SK-N-DZ (cell line): ENCODE results near the gene COL17A1.
A peak's percentile ranks its signal among the peaks of the same experiment; 100 is the strongest.

ENCODE experiments used
- DNase-seq: peaks from one replicate; pipeline ENCODE4 v3.0.0-alpha.2; 2015; ENCODE audit warnings: low spot score

COL17A1 gene

DNA sequence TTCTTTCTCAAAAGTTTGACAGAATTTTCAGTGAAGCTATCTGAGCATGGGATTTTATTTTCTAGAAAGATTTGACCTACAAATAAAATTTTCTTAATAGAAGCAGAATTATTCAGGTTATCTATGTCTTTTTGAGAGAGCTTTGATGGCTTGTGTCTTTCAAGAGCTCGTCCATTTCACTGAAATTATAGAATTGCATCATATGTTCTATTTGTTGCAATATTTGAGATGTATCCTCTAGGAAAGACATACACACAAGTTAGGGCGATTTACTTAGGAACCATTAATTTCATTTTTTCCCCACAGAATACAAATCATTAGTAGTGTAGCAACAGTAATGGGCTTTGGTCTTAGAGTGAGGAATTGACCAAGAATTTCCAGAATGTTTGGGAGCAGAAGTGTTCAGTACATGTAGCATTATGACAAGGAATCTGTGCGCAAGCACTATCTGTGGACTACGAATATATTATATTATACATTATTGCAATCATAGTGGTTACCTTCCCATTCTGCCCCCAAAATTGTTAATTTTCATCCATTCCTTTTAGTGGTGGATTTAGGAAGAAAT, 12.8 kb upstream of the COL17A1 start:
- DNase-seq: no peak

DNA sequence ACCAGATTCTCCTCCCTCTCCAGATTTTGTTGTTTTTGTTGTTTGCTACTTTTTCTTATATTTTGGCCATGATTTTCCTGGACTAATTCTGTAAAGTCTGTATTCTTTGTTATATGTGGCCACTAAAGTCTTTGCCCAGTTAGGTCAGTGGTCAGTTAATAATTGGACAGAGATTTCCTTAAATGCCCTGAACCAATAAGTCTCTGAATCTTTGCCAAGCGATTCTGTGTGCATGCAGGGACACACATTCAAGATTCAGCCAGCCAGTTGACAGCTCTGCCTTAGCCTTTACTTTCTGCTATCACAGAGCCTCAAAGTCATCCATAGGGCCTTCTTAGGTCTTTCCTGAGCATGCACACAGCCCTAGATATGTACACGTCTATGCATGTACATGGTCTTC, 11.0 kb upstream of the COL17A1 start:
- DNase-seq: no peak

DNA sequence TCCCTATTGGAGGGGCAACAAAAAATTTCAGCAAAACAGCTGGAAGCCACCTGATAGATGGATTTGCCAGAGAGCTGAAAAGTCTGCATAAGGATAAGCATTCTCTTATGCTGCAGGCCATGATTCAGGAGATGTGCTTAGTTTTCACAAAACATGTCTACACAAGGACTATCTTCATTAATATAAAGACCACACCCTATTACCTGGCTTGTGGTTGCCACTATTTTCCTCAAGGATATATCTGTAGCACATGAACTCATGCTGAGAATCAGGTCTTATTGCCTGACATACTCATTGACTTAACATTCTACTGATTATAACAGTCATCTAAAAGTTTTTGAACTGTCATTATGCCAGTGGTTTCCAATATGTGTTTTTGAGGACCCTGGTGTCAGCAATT, 7.1 kb upstream of the COL17A1 start:
- no peak for DNase-seq

DNA sequence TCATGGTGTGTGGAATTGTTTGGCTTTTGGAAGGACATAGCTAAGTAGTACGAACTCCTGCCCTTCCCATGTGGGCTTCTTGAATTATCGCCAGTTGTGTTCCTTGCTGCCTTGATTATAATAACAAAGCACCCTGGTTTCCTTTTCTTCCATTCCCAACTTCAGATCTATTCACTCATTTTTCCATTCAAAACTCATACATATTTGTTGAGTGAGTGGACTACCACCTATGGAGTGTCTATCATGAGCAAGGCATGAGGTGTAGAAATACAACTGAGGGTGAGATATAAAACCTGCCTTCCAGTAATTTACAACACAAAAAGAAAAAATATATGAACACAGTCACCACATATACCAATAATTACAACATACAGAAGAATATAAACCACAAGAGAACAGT, 4.9 kb upstream of the COL17A1 start:
- no peak for DNase-seq

DNA sequence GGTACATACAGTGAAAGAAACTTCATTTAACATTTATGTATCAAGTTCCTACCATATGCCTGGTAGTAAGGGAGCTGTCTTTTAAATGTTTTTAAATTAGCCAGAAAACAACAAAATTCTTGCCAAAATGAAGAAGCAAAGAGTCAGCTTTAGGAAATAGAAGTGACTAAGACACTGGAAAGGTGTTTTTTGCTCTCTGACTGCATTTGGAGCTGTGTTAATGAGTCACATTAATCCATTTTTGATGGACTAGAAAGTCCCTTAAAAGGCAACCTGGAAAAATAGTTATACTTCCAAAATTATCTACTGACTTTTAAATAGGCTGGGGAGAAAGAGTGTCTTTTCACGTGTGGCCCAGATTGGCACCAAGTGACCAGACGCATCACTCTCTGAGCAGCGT, 3.9 kb upstream of the COL17A1 start:
- no peak for DNase-seq

DNA sequence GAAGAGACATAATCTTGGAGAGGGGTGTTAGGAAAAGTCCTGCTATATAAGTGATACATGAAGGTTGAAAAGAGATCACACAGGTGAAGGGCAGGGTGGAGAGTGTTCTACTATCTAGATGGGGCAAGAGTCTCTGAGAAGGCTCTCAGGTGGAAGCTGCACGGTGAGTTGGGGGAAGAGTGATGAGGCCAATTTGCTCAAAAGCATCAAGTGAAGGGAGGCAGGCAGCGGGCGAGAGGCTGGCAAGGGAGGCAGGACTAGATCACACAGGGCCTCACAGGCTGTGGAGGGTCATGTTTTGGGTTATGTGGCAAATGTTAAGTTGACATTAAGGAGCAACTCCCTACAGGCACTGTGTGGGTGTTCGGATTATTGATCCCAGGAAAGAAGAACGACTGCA, 2.6 kb upstream of the COL17A1 start:
- no peak for DNase-seq

DNA sequence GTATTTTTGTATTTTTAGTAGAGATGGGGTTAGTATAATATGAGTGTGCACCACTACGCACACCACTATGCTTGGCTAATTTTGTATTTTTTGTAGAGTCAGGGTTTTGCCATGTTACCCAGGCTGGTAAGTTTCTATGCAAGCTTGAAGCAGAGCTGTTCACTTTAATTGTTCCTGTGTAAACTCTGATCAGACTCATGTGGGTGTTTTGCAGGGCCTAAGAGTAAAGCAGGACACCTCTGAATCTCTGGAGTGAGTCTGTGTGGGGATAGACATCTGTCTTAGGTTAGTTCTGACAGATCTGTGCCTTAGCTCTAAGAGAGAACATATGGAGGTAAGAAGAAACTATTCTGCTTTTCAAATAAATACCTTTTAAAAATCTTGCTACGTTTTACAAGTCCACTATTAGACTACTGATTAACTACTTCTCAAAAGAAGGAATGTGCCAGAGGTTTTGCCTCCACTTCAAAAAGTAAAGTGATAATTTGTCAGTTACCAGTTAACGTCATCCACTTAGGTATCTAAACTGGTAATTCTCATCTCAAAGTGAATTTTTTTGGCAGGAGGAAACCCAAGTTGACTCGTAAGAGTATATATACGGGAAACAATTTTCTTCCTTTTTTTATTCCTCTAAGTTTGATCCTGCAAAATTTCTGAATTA, 1.1 kb downstream of the COL17A1 start:
- no peak for DNase-seq

DNA sequence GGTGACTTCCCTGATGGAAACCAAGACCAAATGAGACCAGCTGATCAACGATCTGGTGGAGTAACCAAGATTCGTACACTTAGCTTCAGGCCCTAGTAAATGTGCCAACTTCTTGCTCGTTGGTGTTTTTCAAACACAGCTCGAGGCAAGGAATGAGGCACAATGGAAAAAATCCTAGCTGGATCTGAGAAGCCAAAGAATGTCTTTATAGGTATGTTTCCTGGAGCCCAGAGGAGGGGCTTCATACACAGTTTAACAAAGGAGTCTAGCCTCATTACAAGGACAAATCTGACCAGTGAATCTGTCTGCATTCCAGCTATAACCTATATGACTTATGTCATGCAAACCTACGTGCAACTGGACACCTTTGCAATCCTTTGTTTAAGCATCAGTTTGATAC, 3.7 kb downstream of the COL17A1 start:
- no peak for DNase-seq

DNA sequence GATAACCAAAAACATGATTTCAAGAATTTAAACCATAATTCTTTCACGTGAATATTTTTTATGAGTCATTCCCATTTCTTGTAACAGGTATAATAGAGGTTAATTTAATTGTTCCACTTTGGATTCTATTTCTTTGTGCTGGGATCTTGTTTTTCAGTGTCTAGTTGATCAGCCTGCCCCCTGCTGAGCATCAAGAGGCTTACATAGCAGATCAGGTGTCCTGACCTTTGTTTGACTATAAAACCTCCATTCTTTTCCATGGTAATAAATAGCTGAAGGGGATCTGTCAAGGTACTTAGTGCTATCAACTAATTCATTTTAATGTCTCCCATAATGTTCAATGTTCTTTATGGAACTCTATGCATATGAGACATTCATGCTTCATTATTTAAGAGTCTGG, 4.9 kb downstream of the COL17A1 start:
- DNase-seq: no peak

DNA sequence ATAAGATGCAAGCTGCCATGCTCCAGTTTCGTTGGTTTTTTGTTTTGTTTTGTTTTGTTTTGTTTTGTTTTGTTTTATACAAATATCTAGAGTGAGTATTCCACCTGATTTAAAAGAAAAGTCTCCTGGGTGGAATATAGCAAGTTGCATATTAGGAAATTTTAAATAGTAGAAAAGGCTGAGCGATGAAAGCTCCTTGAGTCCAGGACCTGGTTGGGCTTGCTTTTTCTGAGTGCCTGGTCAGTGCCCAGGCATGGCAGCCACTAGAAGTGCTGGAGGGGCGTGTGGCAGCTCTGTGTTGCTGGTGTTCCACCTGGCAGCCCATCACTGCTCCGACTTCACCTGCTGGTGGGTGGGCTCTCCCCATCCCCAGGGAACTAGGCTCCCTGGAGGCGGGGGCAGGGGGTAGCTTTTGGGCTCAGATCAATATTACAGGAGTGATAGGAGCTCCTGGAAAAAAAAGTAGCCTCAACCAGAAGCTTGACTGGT, 8.0 kb downstream of the COL17A1 start:
- no peak for DNase-seq

DNA sequence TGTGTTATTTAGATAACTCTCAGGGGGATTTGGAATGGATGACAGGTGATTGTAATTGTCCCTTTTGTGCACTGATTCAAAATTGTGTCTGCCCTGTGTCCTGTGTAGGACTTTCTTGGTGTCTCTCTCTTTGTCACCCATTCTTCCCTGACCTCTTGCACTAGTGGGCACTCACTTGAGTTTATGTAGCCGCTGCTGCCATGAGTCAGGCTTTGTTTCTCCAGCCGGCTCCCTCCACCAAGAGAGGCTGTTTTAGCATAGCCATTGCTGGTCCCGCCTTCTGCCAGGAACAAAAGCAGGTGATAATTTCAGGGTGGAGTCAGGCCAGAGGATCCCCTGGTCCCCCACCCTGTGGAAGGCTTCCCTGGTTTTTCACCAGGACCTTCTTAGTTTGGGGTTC, 8.4 kb downstream of the COL17A1 start:
- DNase-seq: no peak

DNA sequence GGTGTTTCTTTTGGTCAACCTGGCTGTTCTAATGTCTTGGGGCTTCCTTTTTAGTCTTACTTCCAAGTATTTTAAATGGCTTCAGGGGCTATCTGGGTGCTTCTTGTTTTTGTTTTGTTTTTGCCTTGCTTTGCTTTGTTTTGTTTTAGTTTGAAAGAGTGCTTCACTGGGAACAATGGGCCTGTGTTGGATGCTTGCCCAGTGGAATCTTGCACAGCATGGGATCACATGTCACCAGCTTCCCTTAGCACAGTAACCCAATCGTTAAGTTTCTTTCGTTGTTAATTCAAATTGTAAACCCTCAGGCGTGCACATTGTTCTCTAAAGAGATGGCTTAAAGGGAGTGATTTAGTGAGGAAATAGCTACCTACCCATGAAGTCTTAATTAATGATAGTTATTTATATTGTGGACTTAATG, 8.9 kb downstream of the COL17A1 start:
- DNase-seq: no peak

DNA sequence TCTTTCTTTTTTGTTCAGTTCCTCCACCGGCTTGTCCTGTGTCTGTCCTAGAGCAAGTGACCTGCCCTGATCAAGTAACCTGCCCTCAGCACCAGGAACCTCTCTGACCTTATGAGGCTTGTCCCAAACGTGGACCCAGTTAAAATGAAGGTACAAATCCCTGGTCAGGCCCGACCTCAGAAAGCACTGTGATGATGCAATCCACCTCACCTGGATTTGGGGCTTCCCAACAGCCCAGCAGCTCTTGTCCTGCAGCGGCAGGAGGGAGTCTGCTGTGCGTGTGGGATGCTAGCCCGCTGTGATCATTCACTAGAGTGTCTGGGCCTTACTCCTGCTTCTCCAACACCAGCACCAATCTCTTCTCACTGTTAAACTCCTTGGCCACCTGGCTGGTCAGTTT, 11.2 kb downstream of the COL17A1 start:
- DNase-seq: no peak

DNA sequence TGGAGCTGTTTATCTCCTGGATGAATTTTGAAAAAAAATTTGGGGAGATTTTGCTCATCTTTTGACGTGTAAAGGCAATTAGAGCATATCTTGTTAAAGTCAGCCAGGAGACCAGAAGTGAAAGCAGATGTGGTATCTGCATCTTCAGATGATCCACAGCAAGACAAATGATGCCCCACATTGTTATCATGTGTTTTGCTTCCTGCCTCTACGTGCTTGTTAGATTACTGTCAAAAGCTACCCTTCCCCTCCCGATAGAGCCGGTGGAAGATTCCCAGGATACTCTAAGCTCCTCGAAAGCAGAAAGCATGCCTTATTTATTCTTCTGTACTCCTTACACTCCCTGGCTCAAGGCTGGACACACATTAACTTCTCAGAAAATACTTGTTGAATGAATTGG, 12.9 kb downstream of the COL17A1 start:
- no peak for DNase-seq

DNA sequence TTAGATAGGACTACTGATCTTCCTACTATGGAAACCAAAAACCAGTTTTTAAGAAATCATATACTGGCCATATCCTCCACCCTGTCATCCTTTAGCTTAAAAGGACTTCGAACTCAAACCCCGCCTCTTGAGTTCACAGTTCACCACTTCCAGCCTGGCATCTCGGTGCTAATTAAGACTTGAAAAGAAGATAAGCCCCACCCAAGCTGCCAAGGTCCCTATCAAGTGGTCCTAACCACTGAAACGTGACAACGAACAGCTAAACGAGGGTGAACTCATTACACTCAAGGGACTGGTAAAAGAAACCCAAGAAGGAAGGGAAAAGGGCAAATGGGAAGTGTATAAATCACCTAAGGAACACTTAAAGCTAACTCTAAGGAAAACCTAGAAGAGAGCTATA, 16.1 kb downstream of the COL17A1 start:
- no peak for DNase-seq

DNA sequence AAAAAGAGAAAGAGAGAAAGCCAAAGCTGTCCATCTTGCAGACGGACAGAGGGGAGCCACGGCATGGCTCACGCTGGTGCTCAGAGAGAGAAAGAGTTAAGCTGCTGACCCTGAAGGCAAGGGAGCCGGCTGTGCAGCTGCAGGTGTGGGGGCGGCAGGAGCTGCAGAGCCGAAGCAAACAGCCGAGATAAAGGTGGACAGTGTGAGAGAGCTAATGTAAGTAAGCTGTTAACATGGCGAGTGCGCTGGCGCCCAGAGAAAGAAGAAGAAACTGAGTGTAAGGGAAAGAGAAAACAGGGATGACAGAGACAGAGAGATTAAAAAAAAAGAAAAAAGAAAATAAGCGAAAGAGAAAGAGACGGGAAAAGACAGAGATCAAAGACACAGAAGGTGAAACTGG, 18.2 kb downstream of the COL17A1 start:
- DNase-seq: peak; percentile 24

DNA sequence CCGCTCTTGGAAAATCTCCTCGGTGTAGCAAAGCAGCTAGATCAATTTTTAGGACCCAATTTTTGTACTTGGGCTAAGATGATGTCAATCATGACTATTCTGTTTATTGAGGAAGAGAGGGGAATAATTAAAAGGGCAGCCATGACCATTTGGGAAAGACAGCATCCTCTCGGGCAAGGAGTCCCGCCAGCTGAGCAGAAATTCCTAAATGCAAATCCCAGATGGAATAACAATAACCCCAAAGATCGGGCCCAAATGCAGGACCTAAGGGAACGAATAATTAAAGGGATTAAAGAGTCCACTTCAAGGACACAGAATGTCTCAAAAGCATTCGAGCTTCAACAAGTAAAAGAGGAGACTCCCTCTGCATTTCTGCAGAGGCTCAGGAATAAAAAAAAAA, 18.7 kb downstream of the COL17A1 start:
- DNase-seq: no peak

DNA sequence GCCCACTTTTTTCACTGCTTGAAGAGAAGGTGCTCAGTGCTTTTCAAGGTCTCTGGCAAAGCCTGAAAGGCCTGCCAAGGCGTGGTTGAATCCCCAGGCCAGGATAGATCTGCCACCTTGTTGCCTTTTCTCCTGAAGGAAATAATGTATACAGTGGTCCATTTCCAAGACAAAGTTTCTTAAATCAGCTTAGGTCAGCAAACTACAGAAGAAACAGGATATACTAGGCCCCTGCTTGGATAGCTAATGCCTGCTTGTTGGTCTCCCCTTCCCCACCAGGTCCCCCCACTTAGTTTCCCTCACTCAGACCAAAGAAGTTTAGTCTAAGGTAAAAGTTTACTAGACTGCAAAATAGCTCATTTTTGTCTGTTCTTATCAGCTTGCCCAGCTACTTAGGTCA, 19.9 kb downstream of the COL17A1 start:
- DNase-seq: no peak

DNA sequence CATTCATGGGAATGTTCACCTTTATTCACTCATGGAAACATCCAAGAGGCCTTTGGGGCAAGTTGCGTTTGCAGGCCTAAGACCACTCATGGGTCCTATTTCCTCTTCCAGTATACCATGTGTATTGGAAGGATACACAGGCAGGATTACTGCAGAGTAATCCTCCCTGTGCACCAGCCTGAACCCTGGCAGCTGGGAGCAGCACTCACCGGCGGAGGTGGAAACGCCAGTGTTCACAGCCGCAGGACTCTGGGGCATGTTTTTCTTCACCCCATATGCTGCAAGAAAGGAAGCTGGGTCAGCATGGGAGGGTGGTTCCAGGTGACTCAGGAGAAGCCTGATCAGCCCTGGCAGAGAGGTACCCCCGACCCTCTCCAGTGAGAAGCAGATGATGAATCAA, 24.5 kb downstream of the COL17A1 start:
- DNase-seq: no peak

DNA sequence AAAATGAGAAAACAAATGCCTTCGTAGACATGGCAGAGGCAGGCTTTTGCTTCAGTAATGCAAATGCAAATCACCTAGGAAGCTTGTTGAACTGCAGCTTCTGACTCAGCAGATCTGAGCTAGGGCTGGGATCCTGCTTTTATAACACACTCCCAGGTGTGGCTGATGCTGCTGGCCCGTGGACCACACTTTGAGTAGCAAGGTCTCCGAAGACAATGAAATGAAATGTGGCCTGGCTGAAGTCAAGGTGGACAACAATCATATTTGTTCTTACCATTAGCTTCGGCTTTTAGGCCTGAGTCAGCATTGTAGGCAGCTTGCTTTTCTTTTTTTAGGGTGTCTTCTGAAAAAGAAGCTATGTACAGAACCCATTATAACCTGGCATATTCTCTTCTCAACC, 26.3 kb downstream of the COL17A1 start:
- no peak for DNase-seq

DNA sequence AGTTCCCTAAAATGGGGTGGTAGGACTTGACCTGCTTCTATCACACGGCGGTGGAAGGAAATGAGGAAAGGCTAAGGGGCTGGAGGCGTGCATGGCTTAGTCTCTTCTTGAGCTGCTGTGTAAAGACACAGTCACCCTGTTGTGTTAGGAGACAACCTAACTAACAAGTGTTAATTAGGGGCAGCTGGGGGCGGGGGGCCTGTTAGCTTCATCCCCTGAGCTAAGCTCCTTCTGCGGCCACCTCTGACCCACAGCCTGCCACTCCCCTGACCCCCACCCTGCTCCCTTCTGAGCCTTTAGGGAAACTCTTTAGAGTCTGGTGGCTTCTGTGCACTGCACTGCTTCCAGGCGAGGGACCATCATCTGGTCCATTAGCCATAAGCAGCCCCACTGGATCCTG, 28.0 kb downstream of the COL17A1 start:
- DNase-seq: no peak

DNA sequence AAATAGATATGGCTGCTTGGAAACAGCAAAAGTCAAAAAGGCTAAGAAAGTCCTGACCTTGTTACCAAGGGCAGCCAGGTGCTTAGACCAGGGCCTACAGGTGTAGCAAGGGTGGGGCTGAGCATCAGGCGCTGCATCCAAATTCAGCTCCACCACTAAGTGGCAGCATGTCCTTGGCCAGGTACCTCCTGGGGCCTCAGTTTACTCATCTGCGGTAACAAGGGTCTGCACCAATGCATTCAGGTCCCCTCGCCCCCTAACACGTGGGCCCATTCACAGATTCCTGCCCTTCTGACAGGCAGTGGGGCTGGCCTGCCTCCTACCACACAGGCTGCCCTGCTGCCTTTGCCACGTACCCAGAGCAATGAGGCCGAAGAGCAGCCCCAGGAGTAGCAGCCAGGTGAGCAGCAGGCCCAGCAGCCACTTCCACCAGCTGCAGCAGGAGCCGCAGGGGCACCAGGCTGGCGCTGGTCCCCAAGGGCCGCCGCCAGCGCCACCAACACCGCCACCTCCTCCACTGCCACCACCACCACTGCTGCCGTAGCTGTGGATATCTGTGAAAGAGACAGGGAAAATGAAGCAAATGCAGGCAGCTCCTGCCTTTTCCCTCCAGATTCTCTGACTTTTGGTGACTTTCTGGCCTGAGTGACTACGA, 28.9 kb downstream of the COL17A1 start:
- no peak for DNase-seq

DNA sequence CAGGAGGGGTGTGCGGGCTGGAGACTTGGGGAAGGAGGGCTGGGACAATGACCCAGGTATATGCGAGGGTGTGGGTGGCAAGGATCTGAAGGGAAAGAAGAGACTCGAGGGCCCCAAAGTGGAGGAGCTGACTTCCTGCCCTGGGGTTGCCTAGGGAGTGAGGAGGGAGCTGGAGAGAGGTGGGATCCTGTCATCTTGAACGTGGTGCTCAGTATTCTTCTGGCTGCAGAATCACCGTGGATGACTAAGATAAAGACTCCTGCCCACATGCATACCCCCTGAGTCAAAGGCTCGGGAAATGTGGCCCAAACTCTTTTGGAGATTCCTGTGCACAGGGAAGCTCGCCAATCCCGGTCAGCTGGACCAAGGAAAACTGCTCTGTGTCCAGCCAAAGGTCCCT, 31.2 kb downstream of the COL17A1 start:
- DNase-seq: no peak
